Retinal pigment epithelial cell (primary cell): ENCODE measurements around the gene NPDC1.
"Not testable (repeated sequence)": the region's sequence is repeated elsewhere in the genome, so short reads cannot be mapped to it uniquely, and the experiment has no call there.

ENCODE experiments used
- DNase-seq: peaks from one replicate; pipeline ENCODE4 v3.0.0-alpha.2; 2010; ENCODE audit warnings: low read depth
- H3K4me3 ChIP-seq: 2 replicates; pipeline ENCODE4 v1.5.1; 2011; ENCODE audit warnings: mild to moderate bottlenecking, low read length, control low read depth, moderate library complexity
- CTCF ChIP-seq: conservative IDR thresholded peaks from 2 replicates; pipeline ENCODE4 v1.5.1; 2011; ENCODE audit warnings: low read depth, low read length, control low read depth, inconsistent platforms

NPDC1 gene

GRCh38 chr9:137034709-137035506 lies 11.1 kb downstream of the NPDC1 start:
- H3K4me3 ChIP-seq, result no peak overlapping the region
- DNase-seq, result no peak
- TF ChIP-seq CTCF, result peak; percentile 94

- TF ChIP-seq CTCF, result no peak
- H3K4me3 ChIP-seq, result no peak overlapping the region
- DNase-seq, result no peak
Measured at GRCh38 chr9:137034039-137034708, 11.8 kb downstream of the NPDC1 start.

GRCh38 chr9:137033481-137033880 lies 12.5 kb downstream of the NPDC1 start:
- DNase-seq, H3K4me3 ChIP-seq: not testable (repeated sequence)

GRCh38 chr9:137032858-137033257 lies 13.1 kb downstream of the NPDC1 start:
- no peak for DNase-seq
- no peak overlapping the region for H3K4me3 ChIP-seq
- TF ChIP-seq CTCF, result no peak

- no peak for TF ChIP-seq CTCF
- no peak for DNase-seq
- no peak within 1 kb of the TSS for H3K4me3 ChIP-seq
Measured at GRCh38 chr9:137031904-137032640, 13.9 kb downstream of the NPDC1 start, which contains the start of gene FUT7. FUT7 (minus strand) TSS chr9:137032088; CDS start chr9:137031991, 97 bp downstream.

GRCh38 chr9:137030538-137031527 lies 15.1 kb downstream of the NPDC1 start:
- TF ChIP-seq CTCF, result no peak
- DNase-seq, result no peak
- H3K4me3 ChIP-seq, result no peak overlapping the region
